HL-60 (cell line): ENCODE data around the gene AGPAT3.

Experiments
- DNase-seq, 2 experiments: peaks; one replicate each; pipeline ENCODE4 v3.0.0-alpha.2; 2010 to 2020; ENCODE audit warnings: low read depth in 1 of 2, low spot score in 1 of 2
- H3K27ac ChIP-seq: fragments of 250-450 bp; sonication (Bioruptor Pico); replicated peaks from 2 replicates; pipeline ENCODE4 v1.5.1; 2020; ENCODE audit warnings: mild to moderate bottlenecking, moderate library complexity
- H3K27me3 ChIP-seq: fragments of 250-450 bp; sonication (Bioruptor Pico); 2 replicates; pipeline ENCODE4 v1.5.1; 2021; ENCODE audit warnings: mild to moderate bottlenecking, moderate library complexity; ENCODE audit not compliant: insufficient read depth, poor library complexity, severe bottlenecking
- H3K4me3 ChIP-seq: replicated peaks from 2 replicates; pipeline ENCODE4 v1.5.1; 2011; ENCODE audit warnings: mild to moderate bottlenecking, control low read depth, low read length; ENCODE audit not compliant: insufficient read depth
- CTCF ChIP-seq: IDR thresholded peaks from one replicate; pipeline ENCODE4 v1.5.1; 2011; ENCODE audit warnings: low read length, control low read depth, inconsistent platforms; ENCODE audit not compliant: insufficient read depth
- GABPA ChIP-seq: IDR thresholded peaks from 2 replicates; pipeline ENCODE4 v1.6.1; 2012; ENCODE audit warnings: low read depth
- POLR2AphosphoS5 ChIP-seq: IDR thresholded peaks from 2 replicates; pipeline ENCODE4 v1.6.1; 2012; ENCODE audit warnings: low read depth
- REST ChIP-seq: IDR thresholded peaks from 2 replicates; pipeline ENCODE4 v1.6.1; 2012; ENCODE audit warnings: low read depth; ENCODE audit not compliant: insufficient replicate concordance
- SPI1 ChIP-seq: IDR thresholded peaks from 2 replicates; pipeline ENCODE4 v1.6.1; 2012; ENCODE audit warnings: low read depth, mild to moderate bottlenecking, borderline replicate concordance

AGPAT3 gene

GRCh38 chr21:43993420-43993934 is 128.5 kb downstream of the AGPAT3 start:
- no peak for DNase-seq
- Histone ChIP-seq H3K4me3 (no peak overlapping the region), H3K27me3 (no peaks in the 10 kb centered on the region), H3K27ac (no peak overlapping the region)
- no peak for TF ChIP-seq CTCF
- TF ChIP-seq REST, result no peak
- no peak for TF ChIP-seq SPI1
- no peak for TF ChIP-seq GABPA
- TF ChIP-seq POLR2AphosphoS5, result no peak

GRCh38 chr21:43994085-43994484 is 129.1 kb downstream of the AGPAT3 start:
- Histone ChIP-seq H3K27ac (no peak overlapping the region), H3K4me3 (no peak overlapping the region), H3K27me3 (no peaks in the 10 kb centered on the region)
- TF ChIP-seq SPI1 (no peak), GABPA (no peak), POLR2AphosphoS5 (no peak), CTCF (no peak), REST (no peak)
- DNase-seq, result no peak

GRCh38 chr21:43994646-43995045 is 129.6 kb downstream of the AGPAT3 start:
- DNase-seq, result no peak
- Histone ChIP-seq H3K27ac (no peak overlapping the region), H3K4me3 (no peak overlapping the region), H3K27me3 (no peaks in the 10 kb centered on the region)
- TF ChIP-seq POLR2AphosphoS5, result no peak
- TF ChIP-seq REST, result no peak
- TF ChIP-seq GABPA, result no peak
- no peak for TF ChIP-seq SPI1
- TF ChIP-seq CTCF, result no peak
